NCI-H82 treated with DMSO at 0.1 percent for 48 hours (cell line): Measurements from ENCODE around the gene SERPINB6.
"Not testable (repeated sequence)": the region's sequence is repeated elsewhere in the genome, so short reads cannot be mapped to it uniquely, and the experiment has no call there.

Experiments used
- DNase-seq: peaks from one replicate; lab custom pipeline; 2025; ENCODE audit not compliant: unreplicated experiment; lab: John Stamatoyannopoulos, UW

SERPINB6 gene

DNA sequence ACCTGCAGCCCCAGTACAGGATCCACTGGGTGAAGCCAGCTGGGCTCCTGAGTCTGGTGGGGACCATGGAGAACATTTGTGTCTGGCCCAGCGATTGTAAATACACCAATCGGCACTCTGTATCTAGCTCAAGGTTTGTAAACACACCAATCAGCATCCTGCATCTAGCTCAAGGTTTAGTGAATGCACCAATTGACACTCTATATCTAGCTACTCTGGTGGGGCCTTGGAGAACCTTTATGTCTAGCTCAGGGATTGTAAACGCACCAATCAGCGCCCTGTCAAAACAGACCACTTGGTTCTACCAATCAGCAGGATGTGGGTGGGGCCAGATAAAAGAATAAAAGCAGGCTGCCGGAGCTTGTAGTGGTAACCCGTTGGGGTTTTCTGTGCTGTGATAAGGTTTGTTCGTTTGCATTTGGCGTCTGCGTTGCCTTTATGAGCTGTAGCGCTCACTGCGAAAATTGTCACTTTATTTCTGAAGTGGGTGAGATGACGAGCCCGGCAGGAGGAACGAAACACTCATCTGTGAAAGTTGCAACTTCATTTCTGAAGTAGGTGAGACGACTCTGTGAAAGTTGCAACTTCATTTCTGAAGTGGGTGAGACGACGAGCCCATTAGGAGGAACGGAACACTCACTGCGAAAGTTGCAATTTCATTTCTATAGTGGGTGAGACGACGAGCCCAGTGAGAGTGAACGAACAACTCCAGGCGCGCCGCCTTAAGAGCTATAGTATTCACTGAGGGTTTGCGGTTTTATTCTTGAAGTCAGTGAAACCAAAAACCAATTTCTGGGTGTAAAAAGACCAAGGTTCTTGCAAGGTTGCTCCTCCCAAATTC, 31.1 kb downstream of the SERPINB6 start:
- no peak for DNase-seq

DNA sequence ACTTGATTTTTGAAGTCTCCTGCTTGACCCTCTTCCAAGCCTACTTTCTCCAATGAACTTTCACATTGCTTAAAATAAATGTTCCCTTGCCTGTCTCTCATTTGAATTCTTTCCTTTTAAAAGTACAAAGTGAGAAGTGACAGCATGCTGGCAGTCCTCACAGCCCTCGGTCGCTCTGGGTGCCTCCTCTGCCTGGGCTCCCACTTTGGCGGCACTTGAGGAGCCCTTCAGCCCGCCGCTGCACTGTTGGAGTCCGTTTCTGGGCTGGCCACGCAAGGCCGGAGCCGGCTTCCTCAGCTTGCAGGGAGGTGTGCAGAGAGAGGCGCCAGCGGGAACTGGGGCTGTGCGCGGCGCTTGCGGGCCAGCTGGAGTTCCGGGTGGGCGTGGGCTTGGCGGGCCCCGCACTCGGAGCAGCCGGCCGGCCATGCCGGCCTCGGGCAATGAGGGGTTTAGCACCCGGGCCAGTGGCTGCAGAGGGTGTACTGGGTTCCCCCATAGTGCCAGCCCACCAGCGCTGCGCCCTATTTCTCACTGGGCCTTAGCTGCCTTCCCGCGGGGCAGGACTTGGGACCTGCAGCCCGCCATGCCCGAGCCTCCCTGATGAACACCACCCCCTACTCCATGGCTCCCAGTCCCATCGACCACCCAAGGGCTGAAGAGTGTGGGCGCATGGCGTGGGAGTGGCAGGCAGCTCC, 31.9 kb downstream of the SERPINB6 start:
- DNase-seq, result no peak

GRCh38 chr6:2938632-2939083, 32.7 kb downstream of the SERPINB6 start:
- no peak for DNase-seq

- no peak for DNase-seq
Measured at GRCh38 chr6:2938004-2938631, 33.2 kb downstream of the SERPINB6 start.

- no peak for DNase-seq
Measured at GRCh38 chr6:2937627-2938003, 33.8 kb downstream of the SERPINB6 start.

DNA sequence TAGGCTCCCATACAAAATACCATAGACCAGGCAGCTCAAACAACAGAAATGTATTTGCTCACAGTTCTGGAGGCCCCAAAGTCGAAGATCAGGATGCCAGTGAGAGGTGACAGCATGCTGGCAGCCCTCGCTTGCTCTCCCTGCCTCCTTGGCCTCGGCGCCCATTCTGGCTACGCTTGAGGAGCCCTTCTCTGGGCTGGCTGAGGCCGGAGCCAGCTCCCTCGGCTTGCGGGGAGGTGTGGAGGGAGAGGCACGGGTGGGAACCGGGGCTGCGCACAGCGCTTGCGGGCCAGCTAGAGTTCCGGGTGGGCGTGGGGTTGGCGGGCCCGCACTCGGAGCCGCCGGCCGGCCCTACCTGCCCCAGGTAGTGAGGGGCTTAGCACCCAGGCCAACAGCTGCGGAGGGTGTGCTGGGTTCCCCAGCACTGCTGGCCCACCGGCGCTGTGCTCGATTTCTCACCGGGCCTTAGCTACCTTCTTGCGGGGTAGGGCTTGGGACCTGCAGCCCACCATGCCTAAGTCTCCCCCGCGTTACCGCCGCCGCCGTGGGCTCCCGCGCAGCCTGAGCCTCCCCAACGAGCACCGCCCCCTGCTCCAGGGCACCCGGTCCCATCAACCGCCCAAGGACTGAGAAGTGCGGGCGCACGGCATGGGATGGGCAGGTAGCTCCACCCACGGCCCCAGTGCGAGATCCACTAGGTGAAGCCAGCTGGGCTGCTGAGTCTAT, 35.6 kb downstream of the SERPINB6 start:
- no peak for DNase-seq

- DNase-seq, result no peak
Measured at GRCh38 chr6:2934057-2934456, 37.3 kb downstream of the SERPINB6 start.

GRCh38 chr6:2932911-2933310, 38.5 kb downstream of the SERPINB6 start:
- DNase-seq, result not testable (repeated sequence)

DNA sequence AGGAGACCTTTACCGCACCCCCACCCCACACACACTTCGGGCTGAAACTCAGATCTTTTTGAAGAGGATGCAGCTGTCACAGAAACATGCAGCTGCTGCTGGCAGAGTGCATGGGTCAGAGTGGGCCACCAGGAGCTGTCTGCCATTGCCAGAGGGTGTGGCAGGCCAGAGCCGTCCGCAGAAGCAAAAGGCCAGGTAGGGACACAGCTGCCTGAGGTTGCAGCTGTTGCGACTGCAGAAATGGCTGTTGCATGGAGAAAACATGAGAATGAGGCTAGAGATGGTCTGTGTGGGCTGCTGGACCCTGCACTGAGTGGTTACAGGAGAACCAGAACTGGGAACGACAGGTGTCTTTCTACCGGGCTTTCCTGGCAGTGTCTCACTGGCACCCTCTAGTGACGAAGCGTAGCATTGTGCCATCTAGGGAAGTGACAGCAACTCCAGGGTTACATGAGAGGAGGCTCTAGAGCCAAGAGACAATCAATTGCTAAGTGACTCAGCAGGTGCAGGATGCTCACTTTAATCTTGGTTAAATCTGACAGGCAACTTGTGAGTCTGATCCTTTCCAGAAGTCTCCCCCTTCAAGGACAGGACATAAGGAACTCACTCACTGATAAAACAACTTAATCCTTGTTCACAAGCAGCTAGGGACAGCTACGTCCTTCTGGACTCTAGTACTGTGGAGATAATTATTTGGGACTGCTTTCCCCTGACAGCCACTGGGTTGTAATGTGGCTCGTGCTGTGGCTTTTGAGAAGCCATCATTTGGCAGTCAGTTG, 39.2 kb downstream of the SERPINB6 start:
- peak; percentile 78 for DNase-seq

- DNase-seq, result no peak
Measured at GRCh38 chr6:2931055-2931454, 40.3 kb downstream of the SERPINB6 start.

GRCh38 chr6:2927931-2928330, 43.4 kb downstream of the SERPINB6 start:
- DNase-seq, result not testable (repeated sequence)

DNA sequence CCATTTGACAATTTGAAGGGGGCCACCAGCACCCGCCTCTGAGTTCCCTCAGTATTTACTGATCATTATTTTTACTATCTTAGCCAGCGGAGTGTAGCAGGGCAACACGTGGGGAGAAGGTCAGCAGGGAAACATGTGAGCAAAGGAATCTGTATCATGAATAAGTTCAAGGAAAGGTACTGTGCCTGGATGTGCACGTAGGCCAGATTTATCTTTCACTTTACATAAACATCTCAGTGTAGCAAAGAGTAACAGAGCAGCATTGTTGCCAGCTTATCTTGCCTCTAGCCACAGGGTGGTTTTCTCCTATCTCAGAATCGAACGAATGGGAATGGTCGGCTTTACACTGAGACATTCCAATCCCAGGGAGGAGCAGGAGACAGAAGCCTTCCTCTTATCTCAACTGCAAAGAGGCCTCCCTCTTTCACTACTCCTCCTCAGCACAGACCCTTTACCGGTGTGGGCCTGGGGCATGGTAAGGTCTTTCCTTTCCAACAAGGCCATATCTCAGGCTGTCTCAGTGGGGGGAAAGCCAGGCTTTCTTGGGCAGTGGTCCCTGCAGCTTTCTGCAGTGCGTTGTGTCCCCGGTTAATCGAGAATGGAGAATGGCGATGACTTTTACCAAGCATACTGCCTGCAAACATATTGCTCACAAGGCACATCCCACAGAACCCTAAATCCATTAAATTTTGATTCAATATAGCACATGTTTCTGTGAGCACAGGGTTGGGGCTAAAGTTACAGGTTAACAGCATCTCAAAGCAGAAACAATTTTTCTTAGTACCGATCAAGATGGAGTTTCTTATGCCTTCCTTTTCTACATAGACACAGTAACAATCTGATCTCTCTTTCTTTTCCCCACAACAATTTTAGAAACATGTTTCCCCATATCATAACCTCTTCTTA, 45.3 kb downstream of the SERPINB6 start:
- not testable (repeated sequence) for DNase-seq

- no peak for DNase-seq
Measured at GRCh38 chr6:2921520-2922115, 49.7 kb downstream of the SERPINB6 start.

- DNase-seq, result no peak
Measured at GRCh38 chr6:2920671-2921112, 50.7 kb downstream of the SERPINB6 start.

- no peak for DNase-seq
Measured at GRCh38 chr6:2919886-2920285, 51.5 kb downstream of the SERPINB6 start.

DNA sequence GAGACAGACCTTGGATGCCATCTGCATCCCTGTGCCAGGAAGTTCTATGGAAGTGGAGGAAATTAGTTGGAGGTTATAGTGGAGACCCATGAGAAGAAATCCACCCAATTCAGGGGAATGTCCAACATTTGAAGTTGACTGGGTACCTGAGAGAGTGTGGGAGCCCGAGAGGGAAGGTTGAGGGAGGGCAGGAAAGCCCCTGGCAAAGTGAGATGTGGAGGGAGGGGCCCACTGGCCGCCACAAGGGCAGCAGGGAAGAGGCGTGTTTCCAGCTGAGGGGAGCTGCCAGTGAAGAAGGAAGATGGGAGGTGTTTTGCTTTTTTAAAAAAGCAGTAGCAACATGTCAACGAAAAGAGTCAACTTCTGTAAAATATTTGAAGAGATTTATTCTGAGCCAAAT, 52.0 kb downstream of the SERPINB6 start:
- no peak for DNase-seq

- DNase-seq, result no peak
Measured at GRCh38 chr6:2918936-2919335, 52.4 kb downstream of the SERPINB6 start.

GRCh38 chr6:2917801-2918445, 53.4 kb downstream of the SERPINB6 start:
- DNase-seq, result no peak
